GM18507 (cell line): ENCODE results near the gene CDH23.

ENCODE experiments used
- DNase-seq: peaks from one replicate; pipeline ENCODE4 v3.0.0; 2011; ENCODE audit warnings: low read depth; ENCODE audit not compliant: insufficient read length; ENCODE audit errors: extremely low spot score
- FAIRE-seq: peaks from 2 replicates; lab custom pipeline; 2011; peaks lifted over from hg19 to GRCh38; lab: Jason Lieb, UNC

Gene CDH23

GRCh38 chr10:71581376-71581775 is 184.7 kb downstream of the CDH23 start:
- no peak for DNase-seq
- no peak for FAIRE-seq

- DNase-seq (no peak), FAIRE-seq (no peak)
Observed at GRCh38 chr10:71582019-71582418, 185.3 kb downstream of the CDH23 start.

- no peak for FAIRE-seq
- DNase-seq: no peak
Observed at GRCh38 chr10:71582506-71583475, 186.1 kb downstream of the CDH23 start.

- FAIRE-seq (no peak), DNase-seq (no peak)
Observed at GRCh38 chr10:71584461-71584860, 187.7 kb downstream of the CDH23 start.

- no peak for FAIRE-seq
- DNase-seq: no peak
Observed at GRCh38 chr10:71584902-71585563, 188.3 kb downstream of the CDH23 start.

- DNase-seq: no peak
- no peak for FAIRE-seq
Observed at GRCh38 chr10:71585564-71586290, 189.0 kb downstream of the CDH23 start.

- FAIRE-seq (no peak), DNase-seq (no peak)
Observed at GRCh38 chr10:71587941-71588573, 191.3 kb downstream of the CDH23 start.

GRCh38 chr10:71588685-71589084 is 192.0 kb downstream of the CDH23 start:
- no peak for DNase-seq
- FAIRE-seq: no peak

- no peak for FAIRE-seq
- DNase-seq: no peak
Observed at GRCh38 chr10:71589617-71590551, 193.2 kb downstream of the CDH23 start.

GRCh38 chr10:71590781-71591350 is 194.1 kb downstream of the CDH23 start:
- no peak for DNase-seq
- no peak for FAIRE-seq

GRCh38 chr10:71594934-71595571 is 198.3 kb downstream of the CDH23 start:
- DNase-seq: no peak
- FAIRE-seq: no peak

- no peak for FAIRE-seq
- no peak for DNase-seq
Observed at GRCh38 chr10:71595649-71596048, 198.9 kb downstream of the CDH23 start.

GRCh38 chr10:71596127-71596526 is 199.4 kb downstream of the CDH23 start:
- DNase-seq: no peak
- no peak for FAIRE-seq

GRCh38 chr10:71596759-71597158 is 200.0 kb downstream of the CDH23 start:
- FAIRE-seq (no peak), DNase-seq (no peak)

GRCh38 chr10:71597821-71598498 is 201.2 kb downstream of the CDH23 start:
- FAIRE-seq: peak; percentile 55
- DNase-seq: peak; percentile 12

- FAIRE-seq (no peak), DNase-seq (no peak)
Observed at GRCh38 chr10:71598621-71599055, 201.9 kb downstream of the CDH23 start.

GRCh38 chr10:71599518-71599917 is 202.8 kb downstream of the CDH23 start:
- FAIRE-seq (no peak), DNase-seq (no peak)
